Thoracic aorta (tissue), 2 donors: ENCODE measurements around the gene MUC15. TPM values are rescaled to one million over a fixed set of nuclear protein-coding genes. Genes with fewer than 3 reads are reported as not detected.

Source experiments
- ATAC-seq: fragments of 150-250 bp; one replicate; pipeline ENCODE4 v1.8.0; 2017; ENCODE audit warnings: low read depth; ENCODE audit not compliant: insufficient number of reproducible peaks, low FRiP score
- DNase-seq: peaks from one replicate; pipeline ENCODE4 v3.0.0-alpha.2; 2020; ENCODE audit warnings: low spot score
- H3K27ac ChIP-seq, 2 donors: fragments of 200-600 bp; sonication (generic); 1 replicate in 1 of 2; 2 replicates in 1 of 2; pipeline ENCODE4 v1.5.1; 2016; ENCODE audit warnings: mild to moderate bottlenecking in 2 of 2, moderate library complexity in 2 of 2
- H3K27me3 ChIP-seq: fragments of 200-600 bp; sonication (generic); replicated peaks from 2 replicates; pipeline ENCODE4 v1.6.0; 2016; ENCODE audit warnings: mild to moderate bottlenecking; ENCODE audit not compliant: insufficient read depth
- H3K36me3 ChIP-seq: fragments of 200-600 bp; sonication (generic); one replicate; pipeline ENCODE4 v1.5.1; 2016
- H3K4me1 ChIP-seq, 2 donors: fragments of 200-600 bp; sonication (generic); 1 replicate in 1 of 2; 2 replicates in 1 of 2; pipeline versions ENCODE4 v1.5.1 to v1.6.0; 2016; ENCODE audit warnings: low read depth in 2 of 2, mild to moderate bottlenecking in 1 of 2; ENCODE audit not compliant: control insufficient read depth in 1 of 2
- H3K4me3 ChIP-seq: fragments of 200-600 bp; sonication (generic); 2 replicates; pipeline ENCODE4 v1.5.1; 2016; ENCODE audit warnings: mild to moderate bottlenecking
- H3K9me3 ChIP-seq: fragments of 200-600 bp; sonication (generic); 2 replicates; pipeline ENCODE4 v1.5.1; 2016
- total RNA-seq, 2 donors: library from RNA; depleted of rRNA; stranded (reverse); fragments of >200 nt; gene quantifications; one replicate each; pipeline versions ENCODE4 v1.1.0 to v1.2.3, GENCODE V29; 2016
- TF ChIP-seq, protein P1 (sequence below): fragments of 200-600 bp; sonication (generic); IDR thresholded peaks from one replicate; pipeline ENCODE4 v1.5.1; 2019; ENCODE audit warnings: antibody characterized with exemption

The MUC15 gene
- total RNA-seq, 2 donors from 2014 or later: 0.54 TPM; not detected in 1

DNA sequence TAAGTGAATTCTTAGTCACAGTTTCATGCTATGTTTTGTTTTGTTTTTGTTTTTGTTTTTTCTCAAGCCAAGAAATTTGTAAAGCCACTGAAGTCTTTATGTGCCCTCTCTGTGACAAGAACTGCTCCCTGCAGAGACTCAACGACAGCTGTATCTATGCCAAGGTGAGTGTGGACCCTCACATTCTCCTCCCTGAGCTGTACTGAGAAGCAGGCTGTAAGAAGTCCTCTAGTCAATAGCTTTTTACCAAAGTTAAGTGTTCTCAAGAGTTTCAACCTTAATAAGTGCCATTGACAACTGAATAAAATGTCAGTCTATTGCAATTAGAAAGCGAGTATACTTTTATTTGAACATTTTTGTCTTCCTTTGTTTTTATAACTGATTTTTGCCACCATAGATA, 18.9 kb downstream of the MUC15 start:
- no peaks in the 10 kb centered on the region for H3K36me3 ChIP-seq
- ATAC-seq: no peak
- H3K27ac ChIP-seq: no peak overlapping the region
- no peaks in the 10 kb centered on the region for H3K27me3 ChIP-seq
- DNase-seq: no peak
- H3K4me1 ChIP-seq: no peaks in the 10 kb centered on the region
- no peak overlapping the region for H3K4me3 ChIP-seq
- H3K9me3 ChIP-seq: no peaks in the 10 kb centered on the region
- TF ChIP-seq, protein P1, sequence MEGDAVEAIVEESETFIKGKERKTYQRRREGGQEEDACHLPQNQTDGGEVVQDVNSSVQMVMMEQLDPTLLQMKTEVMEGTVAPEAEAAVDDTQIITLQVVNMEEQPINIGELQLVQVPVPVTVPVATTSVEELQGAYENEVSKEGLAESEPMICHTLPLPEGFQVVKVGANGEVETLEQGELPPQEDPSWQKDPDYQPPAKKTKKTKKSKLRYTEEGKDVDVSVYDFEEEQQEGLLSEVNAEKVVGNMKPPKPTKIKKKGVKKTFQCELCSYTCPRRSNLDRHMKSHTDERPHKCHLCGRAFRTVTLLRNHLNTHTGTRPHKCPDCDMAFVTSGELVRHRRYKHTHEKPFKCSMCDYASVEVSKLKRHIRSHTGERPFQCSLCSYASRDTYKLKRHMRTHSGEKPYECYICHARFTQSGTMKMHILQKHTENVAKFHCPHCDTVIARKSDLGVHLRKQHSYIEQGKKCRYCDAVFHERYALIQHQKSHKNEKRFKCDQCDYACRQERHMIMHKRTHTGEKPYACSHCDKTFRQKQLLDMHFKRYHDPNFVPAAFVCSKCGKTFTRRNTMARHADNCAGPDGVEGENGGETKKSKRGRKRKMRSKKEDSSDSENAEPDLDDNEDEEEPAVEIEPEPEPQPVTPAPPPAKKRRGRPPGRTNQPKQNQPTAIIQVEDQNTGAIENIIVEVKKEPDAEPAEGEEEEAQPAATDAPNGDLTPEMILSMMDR: no peak

GRCh38 chr11:26551186-26551801, 20.8 kb downstream of the MUC15 start:
- no peaks in the 10 kb centered on the region for H3K36me3 ChIP-seq
- no peak for ATAC-seq
- H3K27ac ChIP-seq: no peak overlapping the region
- H3K9me3 ChIP-seq: no peaks in the 10 kb centered on the region
- TF ChIP-seq, protein P1: no peak
- H3K4me3 ChIP-seq: no peak overlapping the region
- H3K4me1 ChIP-seq: no peaks in the 10 kb centered on the region
- no peak for DNase-seq
- no peaks in the 10 kb centered on the region for H3K27me3 ChIP-seq

GRCh38 chr11:26550022-26550421, 22.0 kb downstream of the MUC15 start:
- Histone ChIP-seq H3K4me1 (no peaks in the 10 kb centered on the region), H3K27ac (no peak overlapping the region), H3K27me3 (no peaks in the 10 kb centered on the region), H3K9me3 (no peaks in the 10 kb centered on the region), H3K4me3 (no peak overlapping the region), H3K36me3 (no peaks in the 10 kb centered on the region)
- ATAC-seq (no peak), DNase-seq (no peak)
- TF ChIP-seq, protein P1: no peak

GRCh38 chr11:26549176-26549575, 22.9 kb downstream of the MUC15 start:
- ATAC-seq (no peak), DNase-seq (no peak)
- Histone ChIP-seq H3K4me1 (no peaks in the 10 kb centered on the region), H3K9me3 (no peaks in the 10 kb centered on the region), H3K27me3 (no peaks in the 10 kb centered on the region), H3K4me3 (no peak overlapping the region), H3K36me3 (no peaks in the 10 kb centered on the region), H3K27ac (no peak overlapping the region)
- TF ChIP-seq, protein P1: no peak

- TF ChIP-seq, protein P1: no peak
- Histone ChIP-seq H3K9me3 (no peaks in the 10 kb centered on the region), H3K27ac (no peak overlapping the region), H3K36me3 (no peaks in the 10 kb centered on the region), H3K4me3 (no peak overlapping the region), H3K4me1 (no peaks in the 10 kb centered on the region), H3K27me3 (no peaks in the 10 kb centered on the region)
- no peak for ATAC-seq
- DNase-seq: no peak
Observed at GRCh38 chr11:26541870-26542269, 30.2 kb downstream of the MUC15 start.
